ENCODE data around the gene DAPK1.

DNA sequence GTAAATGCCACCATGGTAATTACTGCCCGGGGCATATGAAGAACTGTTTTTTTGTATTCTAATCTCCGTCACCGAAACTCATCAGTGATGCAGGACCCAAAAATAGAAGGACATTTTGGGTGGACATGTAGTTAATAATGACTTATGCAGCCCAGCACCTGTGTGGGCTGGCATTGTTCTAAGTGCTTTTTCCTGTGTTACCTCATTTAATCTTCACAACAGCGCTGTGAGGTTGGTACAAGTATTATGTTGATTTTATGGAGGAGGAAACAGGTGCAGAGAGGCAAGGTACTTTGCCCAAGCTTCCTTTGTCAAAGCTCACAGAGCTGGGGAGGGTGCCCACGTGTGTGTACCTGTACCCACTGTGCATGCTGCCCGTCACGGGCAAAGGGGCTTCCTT lies 58.4 kb downstream of the DAPK1 start:
- TF ChIP-seq POLR2A (IDR thresholded peaks at IDR 0.05) (no peak), CTCF (IDR thresholded peaks at IDR 0.05) (no peak)

Measured in adrenal gland (tissue), 5 donors.